EL (cell line): ENCODE data around the gene LTC4S.

Experiments
- DNase-seq: peaks from one replicate; pipeline ENCODE4 v3.0.0-alpha.2; 2016

Gene LTC4S

DNA sequence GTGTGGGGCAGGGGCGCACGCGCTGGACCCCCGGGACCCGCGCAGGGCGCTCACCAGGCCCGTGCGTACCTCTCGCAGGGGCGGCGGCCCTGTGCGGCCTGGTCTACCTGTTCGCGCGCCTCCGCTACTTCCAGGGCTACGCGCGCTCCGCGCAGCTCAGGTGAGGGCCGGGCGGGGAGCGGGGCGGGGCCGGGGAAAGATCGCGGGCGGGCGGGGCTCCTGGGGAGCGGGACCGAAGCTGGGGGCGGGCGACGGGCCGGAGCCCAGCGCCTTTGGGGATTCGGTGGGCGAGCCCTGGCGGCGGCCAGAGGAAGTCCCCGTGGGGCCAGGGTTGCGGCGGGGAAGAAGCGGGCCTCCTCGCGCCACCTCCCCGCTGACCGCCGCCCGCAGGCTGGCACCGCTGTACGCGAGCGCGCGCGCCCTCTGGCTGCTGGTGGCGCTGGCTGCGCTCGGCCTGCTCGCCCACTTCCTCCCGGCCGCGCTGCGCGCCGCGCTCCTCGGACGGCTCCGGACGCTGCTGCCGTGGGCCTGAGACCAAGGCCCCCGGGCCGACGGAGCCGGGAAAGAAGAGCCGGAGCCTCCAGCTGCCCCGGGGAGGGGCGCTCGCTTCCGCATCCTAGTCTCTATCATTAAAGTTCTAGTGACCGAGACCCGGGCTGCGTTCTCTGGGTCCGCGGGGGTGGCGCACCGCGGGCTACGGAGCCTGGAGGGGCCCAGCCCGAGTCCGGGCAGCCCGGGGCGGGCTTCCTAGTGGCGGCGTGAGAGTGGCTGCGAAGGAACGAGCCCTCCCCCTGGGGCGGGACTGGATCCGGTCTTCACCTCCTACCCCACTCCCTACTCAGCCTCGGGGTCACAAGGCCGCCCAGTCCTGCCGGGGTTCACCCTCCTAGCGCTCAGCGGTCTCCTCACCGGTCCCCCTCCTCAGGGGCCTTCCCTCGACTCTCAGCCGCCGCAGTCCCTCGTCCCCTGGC lies 2.4 kb downstream of the LTC4S start:
- DNase-seq, result peak; percentile 85

DNA sequence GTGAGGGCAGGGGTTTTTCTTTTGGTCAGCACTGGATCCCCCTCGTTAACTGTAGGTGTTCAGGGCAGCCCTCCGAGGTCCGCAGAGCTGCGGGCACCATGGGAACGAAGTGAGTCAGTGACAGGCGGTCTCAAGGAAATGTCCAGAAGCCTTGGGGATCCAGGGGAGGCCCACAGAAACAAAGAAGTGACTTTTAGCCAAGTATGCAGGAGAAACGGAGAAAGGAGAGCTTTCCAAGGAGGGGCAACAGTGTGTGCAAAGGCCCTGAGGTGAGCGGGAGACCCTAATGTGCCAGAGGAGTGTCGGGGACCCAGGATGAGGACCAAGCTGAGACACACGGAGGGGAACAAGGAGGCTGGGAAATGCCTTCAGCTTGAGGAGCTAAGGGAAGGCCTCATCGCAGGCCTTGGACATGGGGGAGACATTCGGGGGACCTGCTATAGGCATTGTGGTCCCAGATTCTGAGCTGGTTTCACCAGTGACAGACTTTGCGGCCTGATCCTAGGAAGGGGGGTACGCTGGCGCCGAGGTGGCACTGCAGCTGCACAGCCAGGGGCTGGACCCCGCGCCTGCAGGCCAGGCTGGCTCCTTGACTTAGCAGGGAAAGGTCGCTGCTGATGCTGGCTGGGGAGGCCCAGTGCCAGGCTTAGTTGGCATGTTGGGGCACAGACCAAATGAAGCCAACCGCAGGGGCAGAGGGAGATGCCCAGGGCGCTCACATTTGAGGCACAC lies 3.3 kb downstream of the LTC4S start:
- DNase-seq, result no peak

DNA sequence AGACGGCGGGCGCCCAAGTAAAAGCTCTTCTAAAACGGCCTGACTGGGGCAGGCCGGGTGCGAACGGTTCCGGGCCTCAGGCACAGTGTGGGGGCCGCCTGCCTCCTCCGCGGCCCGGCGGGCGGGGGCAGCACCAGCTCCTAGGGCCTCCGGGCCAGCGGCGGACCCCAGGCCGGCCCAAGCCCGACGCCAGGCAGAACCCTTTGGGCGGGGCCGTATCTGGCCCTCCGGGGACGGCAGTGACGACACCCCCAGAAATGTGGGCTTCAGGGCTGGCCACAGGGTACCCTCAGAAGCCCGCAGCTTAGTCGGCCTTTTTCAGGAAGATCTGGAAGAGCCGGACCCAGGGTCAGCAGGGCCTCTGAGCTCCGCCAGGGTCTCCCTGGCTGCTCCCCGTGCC lies 4.0 kb downstream of the LTC4S start:
- no peak for DNase-seq

DNA sequence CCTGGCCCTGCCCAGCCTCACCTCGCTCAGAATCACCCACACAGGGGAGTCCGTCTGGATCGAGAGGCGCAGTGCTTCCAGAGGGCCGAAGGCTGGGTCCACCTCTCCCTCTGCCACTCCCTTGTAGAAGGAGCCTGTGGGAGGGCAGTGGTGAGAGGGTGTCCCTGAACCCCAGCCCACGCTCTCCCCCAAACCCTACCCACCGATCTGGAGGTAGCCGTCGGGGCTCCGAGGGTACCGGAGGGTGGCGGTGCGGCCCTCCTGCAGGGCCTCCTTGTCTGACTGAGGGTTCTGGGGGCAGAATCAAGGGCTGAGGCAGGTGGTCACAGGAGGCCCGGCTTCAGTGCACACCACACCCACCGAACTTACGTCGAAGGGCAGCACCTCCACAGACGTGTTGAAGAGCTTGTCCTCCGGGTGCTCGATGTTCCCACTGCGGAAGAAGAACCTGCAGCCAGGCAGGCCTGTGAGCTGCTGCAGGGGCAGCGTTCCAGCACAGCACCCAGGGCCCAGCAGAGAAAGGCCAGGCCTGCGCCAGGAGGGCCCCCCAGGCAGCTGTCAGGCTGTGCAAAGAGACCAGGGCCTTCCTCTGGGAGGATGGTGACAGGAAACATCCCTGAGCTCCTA lies 4.5 kb downstream of the LTC4S start:
- DNase-seq, result no peak

DNA sequence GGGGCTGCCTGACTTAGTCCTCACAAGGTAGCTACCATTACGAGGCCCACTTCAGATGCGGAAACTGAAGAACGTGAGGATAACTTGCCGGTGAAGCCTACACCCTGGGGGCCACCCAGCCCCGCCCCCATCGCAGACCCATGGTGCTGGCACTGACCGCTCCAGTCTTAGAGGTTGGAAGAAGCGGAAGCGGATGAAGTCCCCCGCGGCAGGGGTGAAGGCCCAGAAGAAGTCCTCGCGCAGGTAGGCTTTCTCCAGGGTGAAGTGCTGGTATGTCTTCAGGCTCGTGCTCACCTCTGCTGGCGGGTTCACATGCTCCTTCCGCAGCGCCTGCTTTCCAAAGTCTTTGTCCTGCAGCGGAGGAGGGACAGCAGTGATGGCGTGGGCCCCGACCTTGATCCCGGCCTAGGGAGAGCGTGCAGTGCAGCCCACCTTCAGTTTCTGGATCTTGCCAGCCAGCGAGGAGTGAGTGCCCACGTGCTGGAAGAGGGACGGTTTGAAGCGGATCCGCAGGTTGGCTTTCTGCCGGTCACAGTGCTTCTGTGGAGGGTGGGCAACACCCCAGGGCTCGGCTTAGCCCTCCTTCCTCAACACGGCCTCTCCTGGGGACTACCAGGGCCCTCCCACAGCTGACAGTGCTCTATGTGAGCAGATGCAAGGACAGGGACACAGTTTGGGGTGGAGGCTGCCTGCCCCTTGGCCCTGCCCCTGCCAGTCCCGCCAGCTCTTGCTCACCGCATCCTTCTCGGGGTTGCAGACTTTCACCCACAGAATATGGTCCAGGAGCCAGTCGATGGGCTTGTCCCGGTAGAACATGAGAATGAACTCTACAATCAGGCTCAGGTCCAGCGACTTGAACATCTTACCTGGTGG lies 5.2 kb downstream of the LTC4S start:
- no peak for DNase-seq

DNA sequence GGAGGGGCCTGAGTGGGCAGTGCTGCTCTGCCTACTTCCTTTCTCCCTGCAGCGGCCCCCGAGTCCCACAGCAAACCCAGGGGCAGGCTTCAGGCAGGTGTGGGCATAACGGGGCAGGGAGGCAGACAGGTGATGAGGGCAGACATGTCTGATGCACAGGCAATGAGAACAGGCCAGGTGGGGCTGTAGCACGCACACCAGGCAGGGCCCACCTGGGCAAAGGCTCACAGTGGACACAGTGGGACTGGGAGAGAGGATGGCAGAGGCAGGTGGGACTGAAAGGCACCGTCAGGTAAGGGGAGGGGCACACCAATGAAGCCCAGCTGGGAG lies 5.8 kb downstream of the LTC4S start:
- DNase-seq, result no peak

DNA sequence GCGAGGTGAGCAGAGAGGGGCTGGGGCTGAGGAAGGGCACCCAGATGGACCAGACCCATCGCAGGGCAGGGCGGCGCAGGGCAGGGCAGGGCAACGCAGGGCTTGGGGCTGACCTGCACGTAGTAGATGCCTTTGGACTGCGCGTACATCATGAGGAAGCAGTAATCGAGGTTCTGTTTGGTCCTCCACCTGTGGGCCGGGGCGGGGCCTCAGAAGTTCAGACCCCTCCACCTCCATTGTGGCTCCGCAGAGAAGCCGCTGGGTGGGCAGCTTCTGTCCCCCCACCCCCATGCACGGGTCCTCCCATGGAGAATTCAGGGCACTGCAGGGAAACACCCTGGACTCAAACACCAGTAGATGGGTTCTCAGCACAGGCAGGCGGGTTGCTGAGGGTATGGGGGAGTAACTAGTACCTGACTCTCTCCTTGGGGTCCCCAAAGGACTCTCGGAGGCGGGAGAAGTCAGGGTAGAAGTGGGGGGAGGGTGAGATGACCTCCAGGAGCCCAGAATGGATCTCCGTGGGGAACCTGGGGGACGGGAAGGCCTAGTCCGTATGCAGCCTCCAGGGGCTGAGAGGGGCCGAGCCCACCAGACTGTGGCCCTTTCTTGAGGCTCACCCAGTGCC lies 6.4 kb downstream of the LTC4S start:
- no peak for DNase-seq

DNA sequence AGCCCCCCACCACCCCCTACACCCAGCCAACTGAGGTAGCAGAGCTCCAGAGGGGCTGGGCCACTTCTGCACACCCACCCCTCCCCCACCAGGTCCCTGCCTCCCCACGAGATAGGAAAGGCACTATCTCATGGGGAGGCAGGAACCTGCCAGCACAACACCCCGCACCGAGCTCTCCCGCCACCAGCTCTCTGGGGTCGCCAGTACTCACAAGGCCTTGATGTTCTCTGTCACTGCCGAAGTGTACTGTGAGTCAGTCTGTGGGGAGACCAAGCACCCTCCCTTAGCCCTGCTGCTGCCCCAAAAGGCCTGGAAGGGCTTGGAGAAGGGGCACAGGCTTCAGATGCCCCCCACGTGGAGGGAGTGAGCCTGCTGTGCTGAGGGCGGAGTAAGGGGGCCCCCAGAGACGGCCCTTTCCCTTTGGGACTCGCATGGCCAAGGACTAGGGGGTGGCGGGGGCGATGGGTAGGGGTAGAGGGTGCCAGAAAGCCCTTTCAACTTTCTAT lies 7.0 kb downstream of the LTC4S start:
- no peak for DNase-seq

DNA sequence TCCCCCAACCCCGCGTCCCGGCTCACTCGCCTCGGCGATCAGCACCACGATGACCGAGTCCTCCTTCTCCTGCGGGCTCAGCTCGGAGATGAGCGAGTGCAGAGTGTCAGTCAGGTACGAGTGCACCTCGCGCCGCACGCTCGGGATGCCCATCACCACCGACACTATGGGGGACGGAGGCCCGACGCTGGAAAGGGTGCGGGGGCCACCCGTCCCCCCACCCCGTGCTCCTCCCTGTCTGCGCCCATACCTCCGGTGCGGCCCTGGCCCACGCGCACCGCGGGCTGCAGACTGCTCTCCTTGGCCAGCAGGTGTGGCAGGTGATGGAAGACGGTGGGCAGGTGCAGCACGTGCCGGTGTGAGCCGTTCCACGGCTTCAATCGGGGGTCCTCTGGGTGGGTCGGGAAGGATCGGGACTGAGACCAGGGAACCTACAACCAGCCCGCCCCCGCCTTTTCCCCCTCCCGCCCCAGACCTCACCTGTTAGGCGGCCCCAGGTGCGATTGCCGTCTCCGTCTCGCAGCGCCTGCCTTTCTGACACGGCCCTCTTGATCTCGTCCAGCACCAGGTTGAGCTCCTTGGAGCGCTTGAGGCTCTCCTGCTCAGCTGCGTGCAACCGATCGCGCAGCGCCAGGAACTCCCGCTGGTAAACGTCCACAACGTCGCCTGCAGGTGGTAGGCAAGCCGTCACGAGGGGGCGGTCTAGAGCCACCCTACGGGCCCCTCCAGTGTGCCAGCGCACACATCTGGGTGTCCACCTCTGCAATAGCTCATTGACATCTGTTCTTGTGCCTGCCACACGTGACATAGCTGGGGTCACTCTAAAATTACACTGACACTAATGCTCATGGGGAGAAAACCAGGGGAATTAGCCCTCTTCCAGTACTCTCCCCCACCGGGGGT lies 7.8 kb downstream of the LTC4S start:
- no peak for DNase-seq

DNA sequence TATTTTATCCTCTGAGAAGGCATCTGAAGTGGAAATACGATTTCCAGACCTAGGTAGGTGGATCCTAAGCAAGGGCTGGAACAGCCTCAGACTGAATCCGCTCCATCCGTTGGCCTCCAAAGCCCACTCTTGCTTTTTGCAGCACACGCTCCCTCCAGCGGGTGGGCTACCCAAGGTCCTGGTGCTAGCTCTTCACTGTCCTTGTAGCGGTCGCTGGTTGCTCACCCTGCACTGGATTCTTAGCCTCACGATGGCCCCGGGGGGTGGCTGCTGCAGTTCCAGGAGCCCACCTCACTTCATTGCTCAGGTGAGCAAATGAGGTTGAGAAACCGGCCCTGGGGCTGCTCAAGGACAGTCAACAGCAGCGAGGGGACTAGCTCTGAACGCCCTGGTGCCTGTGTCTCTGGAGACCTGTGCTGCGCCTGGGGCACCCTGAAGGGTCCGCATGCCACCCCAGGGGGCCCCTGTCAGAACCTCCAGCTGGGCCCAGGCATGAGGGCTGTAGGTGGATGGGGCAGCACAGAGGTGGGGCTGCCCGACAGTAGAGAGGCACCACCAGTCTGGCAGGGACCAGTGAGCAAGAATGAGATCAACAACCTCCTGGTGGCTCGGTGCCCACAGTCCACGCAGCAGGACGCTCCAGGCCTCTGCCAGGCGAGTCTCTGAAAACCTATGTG lies 8.6 kb downstream of the LTC4S start:
- DNase-seq, result no peak

DNA sequence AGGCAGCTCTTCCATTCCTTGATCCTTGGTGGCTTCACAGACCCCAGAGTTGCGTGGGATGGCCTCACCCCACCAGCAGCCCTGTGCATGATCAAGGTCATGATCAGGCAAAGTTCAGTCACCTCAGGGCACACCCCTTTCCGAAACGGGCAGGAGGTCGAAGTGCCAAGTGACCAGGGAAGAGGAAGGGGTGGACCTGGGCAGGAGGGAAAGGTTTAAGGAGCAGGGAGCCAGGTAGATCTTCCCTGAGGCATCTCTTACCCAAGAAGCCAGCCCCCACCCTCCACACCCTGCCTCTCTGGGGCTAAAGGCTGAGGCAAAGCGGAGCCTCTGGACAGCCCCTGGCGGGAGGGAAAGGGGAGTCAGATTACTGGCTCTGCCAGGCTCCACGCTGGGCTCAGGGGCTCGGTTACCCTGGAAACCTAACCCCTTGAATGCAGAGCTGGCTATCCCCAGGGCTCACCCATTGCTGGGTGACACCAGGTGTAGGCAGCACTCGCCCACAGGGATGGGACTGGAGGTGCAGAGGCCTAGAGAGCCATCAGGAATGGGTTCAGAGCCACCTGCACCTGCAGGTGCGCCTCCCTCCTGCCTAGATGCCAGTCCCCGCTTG lies 9.3 kb downstream of the LTC4S start:
- DNase-seq, result no peak

DNA sequence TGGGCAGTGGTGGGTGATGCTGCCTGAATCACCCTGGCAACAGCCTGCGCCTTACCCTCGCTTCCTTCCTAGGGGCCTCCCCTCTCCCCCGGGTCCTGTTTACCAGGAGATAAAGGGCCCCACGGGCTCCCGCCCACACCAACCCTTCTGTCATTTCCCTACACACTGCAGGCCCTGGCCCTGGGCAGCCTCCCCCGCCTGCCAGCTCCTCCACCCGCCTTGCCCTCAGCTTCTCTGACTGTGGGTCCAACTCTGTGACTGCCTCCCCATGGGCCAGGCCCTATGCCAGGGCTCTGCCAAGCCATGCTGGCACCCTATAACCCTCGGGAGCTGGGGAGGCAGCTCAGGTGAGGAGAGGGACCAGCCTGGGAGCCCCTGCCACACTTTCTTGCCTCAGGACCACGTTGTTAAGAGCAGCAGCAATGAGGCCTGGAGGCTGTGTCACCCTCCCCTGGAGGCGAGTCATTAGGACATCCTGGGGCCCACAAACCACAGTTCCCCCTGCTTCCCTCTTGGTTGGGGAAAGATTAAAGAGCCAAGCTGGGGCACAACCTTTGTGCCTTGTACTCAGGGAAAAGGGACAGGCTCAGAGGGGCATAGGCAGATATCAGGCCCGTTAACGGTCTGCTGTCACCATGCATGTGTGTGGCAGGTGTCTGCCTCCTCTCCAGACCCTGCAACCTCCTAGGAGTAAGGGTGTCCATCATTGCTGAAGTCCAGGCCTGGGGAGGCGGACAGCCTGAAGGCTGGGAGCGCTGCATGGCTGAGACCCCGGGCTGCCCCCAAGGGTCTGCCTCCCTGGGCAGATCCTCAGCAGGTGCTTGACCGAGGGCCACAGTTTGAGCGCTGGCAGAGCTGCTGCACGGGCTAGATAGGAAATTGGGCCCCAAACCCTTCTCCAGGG lies 10.1 kb downstream of the LTC4S start:
- peak; percentile 57 for DNase-seq

DNA sequence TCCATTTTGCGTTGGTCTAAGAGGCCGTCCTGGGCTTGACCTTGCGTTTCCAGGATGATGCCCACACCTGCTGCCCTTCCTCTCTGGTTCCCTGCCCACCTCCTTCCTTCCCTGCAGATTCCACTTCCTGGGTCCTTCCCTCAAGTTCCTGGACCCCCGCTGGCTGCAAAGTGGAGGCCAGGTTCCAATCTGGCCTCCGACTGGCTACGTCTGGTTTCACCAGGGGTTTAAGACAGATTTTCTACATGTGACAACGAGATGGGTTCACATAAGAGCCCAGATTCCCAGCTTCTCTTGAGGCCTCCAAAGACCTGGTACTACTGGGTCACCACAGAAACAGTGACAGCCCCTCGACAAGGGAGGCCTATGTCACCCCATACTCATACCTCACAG lies 10.8 kb downstream of the LTC4S start:
- no peak for DNase-seq

DNA sequence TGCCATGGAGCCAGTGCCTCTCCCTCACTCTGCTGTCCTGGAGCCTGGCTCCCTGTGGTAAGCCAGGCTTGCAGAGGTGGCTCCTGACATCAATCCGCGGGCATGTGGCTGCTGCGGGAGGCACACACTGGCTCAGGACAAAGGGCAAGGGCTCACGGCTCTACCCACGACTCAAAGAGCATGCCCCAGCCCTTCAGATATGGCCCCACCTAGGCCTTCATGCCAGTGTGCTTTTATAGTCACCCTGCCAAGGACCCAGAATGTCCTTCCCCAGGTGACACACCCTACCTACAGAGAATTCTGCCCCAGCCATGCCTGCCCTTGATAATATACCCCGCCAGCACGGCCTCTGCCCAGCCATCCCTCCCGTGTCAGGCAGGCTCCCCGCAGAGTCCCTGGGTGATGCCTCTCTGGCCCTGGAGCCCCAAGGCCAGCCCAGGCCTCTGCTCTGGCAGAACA lies 11.3 kb downstream of the LTC4S start:
- no peak for DNase-seq

DNA sequence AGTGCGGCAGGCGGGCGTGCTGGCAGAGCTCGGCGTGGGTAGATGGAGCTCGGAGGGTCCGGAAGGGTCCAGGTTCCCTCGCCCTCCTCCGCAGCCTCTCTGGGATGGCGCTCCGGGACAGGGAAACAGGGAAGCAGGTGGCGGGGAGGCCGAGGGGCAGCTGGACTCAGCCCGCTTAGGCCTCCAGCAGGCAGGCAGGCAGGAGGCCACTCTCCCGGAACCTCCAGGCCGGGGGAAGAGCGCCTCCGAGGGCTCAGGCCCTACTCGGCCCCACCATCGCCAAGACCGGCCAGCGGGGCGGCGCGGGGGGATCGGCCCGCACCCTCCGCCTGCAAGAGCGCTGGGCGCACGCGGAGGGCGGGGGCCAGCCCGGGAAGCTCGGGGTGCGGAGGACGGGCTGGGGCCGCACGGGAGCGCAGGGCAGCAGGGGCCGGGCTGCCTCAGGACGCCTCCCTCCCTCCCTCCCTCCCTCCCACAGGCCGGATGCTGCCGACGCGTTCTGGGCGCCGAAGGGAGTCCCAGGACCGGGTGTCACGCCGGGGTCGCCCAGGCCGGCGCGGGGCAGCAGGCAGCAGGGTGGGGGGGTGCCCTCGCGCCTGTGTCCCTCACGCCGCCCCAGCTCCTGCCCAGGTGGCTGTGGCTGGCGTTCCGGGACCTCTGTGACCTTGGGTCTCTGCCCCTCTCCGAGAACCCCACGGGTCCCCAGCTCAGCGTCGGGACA lies 11.9 kb downstream of the LTC4S start:
- DNase-seq, result peak; percentile 60

DNA sequence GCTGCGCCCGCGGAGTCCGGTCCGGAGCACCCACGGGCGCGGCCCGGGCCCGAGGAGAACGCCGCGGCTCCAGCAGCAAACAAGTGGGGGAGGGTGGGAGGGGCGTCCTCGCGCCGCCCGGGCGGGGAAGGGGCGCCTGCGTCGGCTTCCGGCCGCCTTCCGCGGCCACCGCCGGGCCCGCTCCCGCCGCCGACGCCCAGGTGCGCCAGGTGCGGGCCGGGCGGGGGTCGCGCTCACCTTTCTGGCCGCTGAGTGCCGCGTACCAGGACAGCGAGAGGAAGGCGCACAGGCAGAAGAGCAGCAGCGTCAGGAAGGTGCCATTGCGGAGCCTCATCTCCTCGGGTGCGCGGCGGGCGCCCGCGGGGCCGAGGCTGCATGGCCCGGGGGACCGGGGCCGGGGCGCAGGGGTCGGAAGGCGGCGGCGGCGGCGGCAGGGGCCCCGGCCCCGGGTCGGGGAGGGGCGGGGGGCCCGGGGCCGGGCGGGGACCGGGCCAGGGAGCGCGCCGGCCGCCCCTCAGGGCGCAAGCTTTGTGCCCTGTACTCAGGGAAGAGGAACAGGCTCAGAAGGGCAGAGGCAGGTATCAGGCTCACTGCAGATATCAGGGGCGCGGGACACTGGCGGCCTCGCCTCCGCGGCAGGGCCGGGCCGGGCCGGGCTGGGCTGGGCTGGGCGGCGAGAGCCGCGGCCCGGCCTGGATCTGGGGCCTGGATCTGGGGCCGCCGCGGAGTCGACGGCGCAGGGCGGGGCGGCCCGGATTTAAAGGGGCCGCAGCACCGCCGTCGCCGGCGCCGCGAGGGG lies 12.7 kb downstream of the LTC4S start, which contains the start of gene MGAT4B:
Gene MGAT4B, minus strand, starts transcription at position 617 of the 799 bp plus-strand sequence. Its CDS starts 283 bp downstream, at position 334.
- peak; percentile 74 for DNase-seq
